HCT116 (cell line): ENCODE results near the gene PKN2. TPM values are rescaled to one million over a fixed set of nuclear protein-coding genes. Genes with fewer than 3 reads are reported as not detected.

Experiments used
- total RNA-seq: library from RNA; stranded (reverse); gene quantifications from one replicate; pipeline ENCODE4 v1.2.1, GENCODE V29; 2021; ENCODE audit not compliant: unreplicated experiment

The PKN2 gene
- total RNA-seq, 1 experiment from 2014 or later: 44.3 TPM

Other genes with a start within 250 kb of the PKN2 start
- gene GTF2B, start 207.3 kb downstream of the PKN2 start, total RNA-seq: 31.8 TPM